ENCODE data around the gene SEMA3E. TPM values are rescaled to one million over a fixed set of nuclear protein-coding genes. Genes with fewer than 3 reads are reported as not detected.

SEMA3E gene
- 100 to 1,000 TPM; 339 to 438 TPM for total RNA-seq
- polyA plus RNA-seq (2013, experiment 1 of 2) = 9.2 TPM
- polyA plus RNA-seq (2013, experiment 2 of 2) = 11.0 TPM
- long read RNA-seq, experiment 1, full-length matches to known transcripts = 20 of 99 reads
- long read RNA-seq, experiment 1, partial matches to known transcripts = 22 of 99 reads
- long read RNA-seq, experiment 1, other reads (novel, unspliced or antisense) = 57 of 99 reads
- long read RNA-seq, experiment 2, full-length matches to known transcripts = 527 of 731 reads
- long read RNA-seq, experiment 2, partial matches to known transcripts = 89 of 731 reads
- long read RNA-seq, experiment 2, other reads (novel, unspliced or antisense) = 115 of 731 reads
- long read RNA-seq, experiment 3, full-length matches to known transcripts = 769 of 881 reads
- long read RNA-seq, experiment 3, partial matches to known transcripts = 46 of 881 reads
- long read RNA-seq, experiment 3, other reads (novel, unspliced or antisense) = 66 of 881 reads
- long read RNA-seq, experiment 4, full-length matches to known transcripts = 37 of 106 reads
- long read RNA-seq, experiment 4, partial matches to known transcripts = 21 of 106 reads
- long read RNA-seq, experiment 4, other reads (novel, unspliced or antisense) = 48 of 106 reads

DNA sequence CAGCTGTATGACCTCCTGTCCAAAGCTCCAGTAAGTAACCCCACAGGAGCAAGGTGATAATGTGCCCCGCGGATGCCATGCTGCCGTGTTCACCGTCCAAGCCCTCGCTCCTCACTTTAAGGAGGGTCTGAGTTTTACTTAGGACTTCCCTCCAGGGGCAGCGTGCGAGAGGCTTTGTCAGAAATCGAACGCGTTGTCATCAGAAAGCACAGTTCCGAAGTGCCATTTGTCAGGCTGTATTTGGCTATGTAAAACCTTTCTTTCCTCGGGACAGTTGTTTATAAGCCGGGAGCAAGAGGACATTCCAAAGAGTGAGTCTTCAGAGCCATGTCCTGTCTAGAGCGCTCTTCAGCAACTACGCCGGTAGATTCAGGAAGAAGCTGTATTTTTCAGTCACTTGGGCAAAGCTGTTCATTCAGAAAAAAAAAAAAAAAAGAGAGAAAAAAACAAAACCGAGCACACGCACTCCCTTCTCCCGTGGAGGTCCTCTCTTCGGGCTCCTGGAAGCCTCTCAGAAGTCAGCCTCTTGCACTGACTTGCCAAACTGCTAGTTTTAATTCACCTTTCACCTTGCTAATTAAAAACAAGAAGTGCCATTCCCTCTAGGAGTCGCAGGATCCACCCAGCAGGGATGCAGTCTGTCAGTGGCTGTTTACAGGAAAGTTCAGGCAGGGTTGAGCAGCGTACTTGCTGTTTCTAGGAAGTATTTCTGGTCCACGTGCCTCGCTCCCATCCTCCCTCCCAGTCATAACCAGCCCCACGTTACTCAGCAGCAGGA lies at the start of gene SEMA3E:
Gene SEMA3E (minus strand): TSS at position 676 of the 778 bp plus-strand sequence.
- Histone ChIP-seq H3K4me3 (ENCODE audit: low read length) (peak within 1 kb of the TSS; percentile 98), H3K4me1 (ENCODE audit: control insufficient read depth, insufficient read depth, low read length) (peaks cover 6% of the 10 kb centered on the region), H3K9ac (ENCODE audit: extremely low read depth, low read length, poor library complexity, severe bottlenecking) (peak within 1 kb of the TSS; percentile 84), H3K27me3 (ENCODE audit: control insufficient read depth, insufficient read depth, low read length, poor library complexity, severe bottlenecking) (no peaks in the 10 kb centered on the region), H3K9me3 (ENCODE audit: control insufficient read depth, low read length) (peaks cover 10% of the 10 kb centered on the region), H3K27ac (ENCODE audit: low read depth, low read length) (no peak within 1 kb of the TSS), H3K36me3 (ENCODE audit: control insufficient read depth, insufficient read depth, low read length) (no peaks in the 10 kb centered on the region)
- Mint-ChIP-seq H3K4me3 (peak within 1 kb of the TSS; percentile 87), H3K36me3 (ENCODE audit: low read depth) (peaks cover 3% of the 10 kb centered on the region), H3K4me1 (peaks cover 31% of the 10 kb centered on the region), H3K9me3 (peaks cover 10% of the 10 kb centered on the region), H3K27me3 (ENCODE audit: insufficient read depth) (no peaks in the 10 kb centered on the region), H3K27ac (peak within 1 kb of the TSS; percentile 88)
- DNase-seq = peak; percentile 90
- 1 to 2% methylated on average over 11 to 25 of the region's 25 CpGs for WGBS, 2 experiments (ENCODE audit: insufficient coverage in 1 of 2, insufficient read length in 1 of 2)
- TF ChIP-seq, protein P1, sequence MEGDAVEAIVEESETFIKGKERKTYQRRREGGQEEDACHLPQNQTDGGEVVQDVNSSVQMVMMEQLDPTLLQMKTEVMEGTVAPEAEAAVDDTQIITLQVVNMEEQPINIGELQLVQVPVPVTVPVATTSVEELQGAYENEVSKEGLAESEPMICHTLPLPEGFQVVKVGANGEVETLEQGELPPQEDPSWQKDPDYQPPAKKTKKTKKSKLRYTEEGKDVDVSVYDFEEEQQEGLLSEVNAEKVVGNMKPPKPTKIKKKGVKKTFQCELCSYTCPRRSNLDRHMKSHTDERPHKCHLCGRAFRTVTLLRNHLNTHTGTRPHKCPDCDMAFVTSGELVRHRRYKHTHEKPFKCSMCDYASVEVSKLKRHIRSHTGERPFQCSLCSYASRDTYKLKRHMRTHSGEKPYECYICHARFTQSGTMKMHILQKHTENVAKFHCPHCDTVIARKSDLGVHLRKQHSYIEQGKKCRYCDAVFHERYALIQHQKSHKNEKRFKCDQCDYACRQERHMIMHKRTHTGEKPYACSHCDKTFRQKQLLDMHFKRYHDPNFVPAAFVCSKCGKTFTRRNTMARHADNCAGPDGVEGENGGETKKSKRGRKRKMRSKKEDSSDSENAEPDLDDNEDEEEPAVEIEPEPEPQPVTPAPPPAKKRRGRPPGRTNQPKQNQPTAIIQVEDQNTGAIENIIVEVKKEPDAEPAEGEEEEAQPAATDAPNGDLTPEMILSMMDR (conservative IDR thresholded peaks at IDR 0.05) = peak; percentile 60

DNA sequence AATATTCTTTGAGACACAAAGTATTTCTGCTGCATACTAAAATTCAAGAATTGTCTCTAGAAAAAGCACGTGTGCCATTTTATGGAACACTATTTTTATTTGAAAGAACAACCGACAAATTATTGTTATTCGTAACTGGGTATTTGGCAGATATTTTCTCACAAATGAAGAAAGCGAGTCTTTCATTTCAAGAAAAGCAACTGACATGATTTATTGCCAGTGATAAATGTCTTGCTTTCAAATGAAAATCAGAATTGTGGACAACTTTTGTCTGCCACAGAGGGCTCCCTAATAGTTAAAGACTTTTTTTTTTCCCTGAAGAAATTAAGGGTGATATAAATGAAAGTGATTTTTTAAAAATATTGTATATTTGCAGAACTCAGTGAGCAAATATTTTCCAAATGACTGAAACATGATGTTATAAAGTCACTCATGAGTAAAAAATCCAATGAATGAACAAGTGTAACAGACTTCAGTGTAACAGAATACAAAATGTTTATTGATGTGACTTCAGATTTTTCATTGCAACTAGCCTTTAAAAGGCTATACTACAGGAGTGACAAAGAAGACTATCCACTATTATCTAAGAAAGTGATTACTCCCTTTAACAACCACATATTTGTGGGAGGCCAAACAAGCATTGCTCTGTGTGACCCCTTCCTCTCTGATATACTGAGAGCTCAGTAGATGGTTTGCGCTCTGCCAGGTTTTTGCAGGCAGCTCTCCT lies 49.0 kb upstream of the SEMA3E start:
- TF ChIP-seq, protein P1 (conservative IDR thresholded peaks at IDR 0.05) = no peak
- Mint-ChIP-seq H3K9me3 (peaks cover 5% of the 10 kb centered on the region), H3K36me3 (ENCODE audit: low read depth) (no peaks in the 10 kb centered on the region), H3K27ac (peak overlapping the region; percentile 4), H3K4me1 (peaks cover 43% of the 10 kb centered on the region), H3K27me3 (ENCODE audit: insufficient read depth) (peaks cover 6% of the 10 kb centered on the region), H3K4me3 (no peak overlapping the region)
- Histone ChIP-seq H3K27ac (ENCODE audit: low read depth, low read length) (peak overlapping the region; percentile 69), H3K27me3 (ENCODE audit: control insufficient read depth, insufficient read depth, low read length, poor library complexity, severe bottlenecking) (no peaks in the 10 kb centered on the region), H3K4me1 (ENCODE audit: control insufficient read depth, insufficient read depth, low read length) (peaks cover 30% of the 10 kb centered on the region), H3K4me3 (ENCODE audit: low read length) (no peak overlapping the region), H3K36me3 (ENCODE audit: control insufficient read depth, insufficient read depth, low read length) (no peaks in the 10 kb centered on the region), H3K9me3 (ENCODE audit: control insufficient read depth, low read length) (no peaks in the 10 kb centered on the region), H3K9ac (ENCODE audit: extremely low read depth, low read length, poor library complexity, severe bottlenecking) (no peak overlapping the region)
- DNase-seq = no peak
- WGBS, 2 experiments (ENCODE audit: insufficient coverage in 1 of 2, insufficient read length in 1 of 2) = 76 to 91% methylated on average over 4 to 5 of the region's 5 CpGs

DNA sequence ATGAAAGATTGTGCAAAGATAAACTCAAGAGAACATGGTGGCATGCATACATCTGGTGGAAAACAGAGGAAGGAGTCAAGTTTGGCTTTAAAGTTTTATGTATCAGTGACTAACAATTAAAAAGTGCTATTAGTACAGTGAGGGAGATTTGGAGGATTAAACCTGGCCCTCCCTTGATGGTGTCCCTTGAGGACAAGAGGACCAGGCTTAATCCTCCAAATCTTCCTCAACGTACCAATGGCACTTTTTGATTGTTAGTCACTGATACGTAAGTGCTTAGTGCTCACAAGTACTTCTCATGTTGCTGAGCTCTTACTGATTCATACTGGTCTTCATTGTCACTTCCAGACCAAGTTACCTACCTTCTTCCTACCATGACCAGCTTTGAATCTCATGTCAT lies 47.2 kb upstream of the SEMA3E start:
- H3K4me1 ChIP-seq (ENCODE audit: control insufficient read depth, insufficient read depth, low read length) = peaks cover 33% of the 10 kb centered on the region
- WGBS, 2 experiments (ENCODE audit: insufficient coverage in 1 of 2, insufficient read length in 1 of 2) = 81 to 94% methylated on average over 2 of the region's 2 CpGs
- Mint-ChIP-seq H3K27ac (no peak overlapping the region), H3K9me3 (peaks cover 5% of the 10 kb centered on the region), H3K4me1 (peaks cover 48% of the 10 kb centered on the region), H3K36me3 (ENCODE audit: low read depth) (no peaks in the 10 kb centered on the region), H3K27me3 (ENCODE audit: insufficient read depth) (peaks cover 6% of the 10 kb centered on the region), H3K4me3 (no peak overlapping the region)
- DNase-seq = no peak
- no peaks in the 10 kb centered on the region for H3K36me3 ChIP-seq (ENCODE audit: control insufficient read depth, insufficient read depth, low read length)
- H3K4me3 ChIP-seq (ENCODE audit: low read length) = no peak overlapping the region
- no peaks in the 10 kb centered on the region for H3K27me3 ChIP-seq (ENCODE audit: control insufficient read depth, insufficient read depth, low read length, poor library complexity, severe bottlenecking)
- no peaks in the 10 kb centered on the region for H3K9me3 ChIP-seq (ENCODE audit: control insufficient read depth, low read length)
- no peak overlapping the region for H3K9ac ChIP-seq (ENCODE audit: extremely low read depth, low read length, poor library complexity, severe bottlenecking)
- no peak overlapping the region for H3K27ac ChIP-seq (ENCODE audit: low read depth, low read length)
- TF ChIP-seq, protein P1 (conservative IDR thresholded peaks at IDR 0.05) = no peak
